B cell (primary cell): ENCODE results near the gene IRGQ.

Experiments
- EZH2 ChIP-seq: IDR thresholded peaks from 2 replicates; pipeline ENCODE4 v1.6.1; 2012; ENCODE audit warnings: borderline replicate concordance, low read depth, mild to moderate bottlenecking, moderate library complexity, low read length; ENCODE audit not compliant: insufficient read depth, poor library complexity, severe bottlenecking
- TF ChIP-seq, protein P1 (sequence below): fragments of 200-600 bp; IDR thresholded peaks from one replicate; pipeline ENCODE4 v1.8.0; 2022; ENCODE audit warnings: antibody characterized with exemption, mild to moderate bottlenecking

DNA sequence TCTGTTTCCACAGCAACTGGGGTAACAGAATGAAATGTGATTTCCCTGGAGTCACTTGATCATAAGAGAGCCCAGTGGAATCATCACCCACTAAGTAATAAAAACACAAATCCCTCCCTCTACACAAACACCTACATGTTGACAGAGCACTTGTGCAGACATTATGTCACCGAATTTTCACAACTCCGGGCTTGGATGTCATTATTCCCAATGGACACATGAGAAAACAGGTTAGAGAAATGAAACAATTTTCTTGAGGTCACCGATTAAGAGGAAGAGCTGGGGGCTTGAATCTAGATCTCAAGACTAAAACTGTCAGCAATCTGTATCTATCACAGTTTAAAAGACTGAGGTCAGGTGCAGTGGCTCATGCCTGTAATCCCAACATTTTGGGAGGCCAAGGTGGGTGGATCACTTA, 23.8 kb downstream of the IRGQ start:
- TF ChIP-seq, protein P1, sequence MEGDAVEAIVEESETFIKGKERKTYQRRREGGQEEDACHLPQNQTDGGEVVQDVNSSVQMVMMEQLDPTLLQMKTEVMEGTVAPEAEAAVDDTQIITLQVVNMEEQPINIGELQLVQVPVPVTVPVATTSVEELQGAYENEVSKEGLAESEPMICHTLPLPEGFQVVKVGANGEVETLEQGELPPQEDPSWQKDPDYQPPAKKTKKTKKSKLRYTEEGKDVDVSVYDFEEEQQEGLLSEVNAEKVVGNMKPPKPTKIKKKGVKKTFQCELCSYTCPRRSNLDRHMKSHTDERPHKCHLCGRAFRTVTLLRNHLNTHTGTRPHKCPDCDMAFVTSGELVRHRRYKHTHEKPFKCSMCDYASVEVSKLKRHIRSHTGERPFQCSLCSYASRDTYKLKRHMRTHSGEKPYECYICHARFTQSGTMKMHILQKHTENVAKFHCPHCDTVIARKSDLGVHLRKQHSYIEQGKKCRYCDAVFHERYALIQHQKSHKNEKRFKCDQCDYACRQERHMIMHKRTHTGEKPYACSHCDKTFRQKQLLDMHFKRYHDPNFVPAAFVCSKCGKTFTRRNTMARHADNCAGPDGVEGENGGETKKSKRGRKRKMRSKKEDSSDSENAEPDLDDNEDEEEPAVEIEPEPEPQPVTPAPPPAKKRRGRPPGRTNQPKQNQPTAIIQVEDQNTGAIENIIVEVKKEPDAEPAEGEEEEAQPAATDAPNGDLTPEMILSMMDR: no peak
- TF ChIP-seq EZH2: no peak
